Endodermal cell (in vitro differentiated cells): ENCODE results near the gene EFNA5. TPM values are rescaled to one million over a fixed set of nuclear protein-coding genes. Genes with fewer than 3 reads are reported as not detected.

Source experiments
- DNase-seq: peaks from one replicate; pipeline ENCODE4 v3.0.0-alpha.2; 2017
- H3K27ac ChIP-seq: 2 replicates; pipeline ENCODE4 v1.5.1; 2013; ENCODE audit warnings: mild to moderate bottlenecking, low read depth, low read length, moderate library complexity
- H3K27me3 ChIP-seq: 2 replicates; pipeline ENCODE4 v1.6.1; 2013; ENCODE audit warnings: mild to moderate bottlenecking, low read length, moderate library complexity; ENCODE audit not compliant: insufficient read depth, control insufficient read depth, poor library complexity, severe bottlenecking
- H3K36me3 ChIP-seq: 2 replicates; pipeline ENCODE4 v1.7.0; 2013; ENCODE audit warnings: mild to moderate bottlenecking, low read length, moderate library complexity; ENCODE audit not compliant: control insufficient read depth, insufficient read depth
- H3K4me1 ChIP-seq: one replicate; pipeline ENCODE4 v1.7.0; 2013; ENCODE audit warnings: low read length; ENCODE audit not compliant: control insufficient read depth, insufficient read depth
- H3K4me3 ChIP-seq: 2 replicates; pipeline ENCODE4 v1.5.1; 2013; ENCODE audit warnings: mild to moderate bottlenecking, low read length, moderate library complexity
- H3K9ac ChIP-seq: 2 replicates; pipeline ENCODE4 v1.6.1; 2013; ENCODE audit warnings: mild to moderate bottlenecking, low read length, moderate library complexity; ENCODE audit not compliant: poor library complexity, severe bottlenecking; ENCODE audit errors: extremely low read depth
- H3K9me3 ChIP-seq: 2 replicates; pipeline ENCODE4 v1.6.1; 2013; ENCODE audit warnings: mild to moderate bottlenecking, low read length, moderate library complexity; ENCODE audit not compliant: control insufficient read depth
- H3K27ac Mint-ChIP-seq: 2 replicates; pipeline ENCODE4 v1.8.0; 2020; ENCODE audit warnings: mixed read lengths
- H3K27me3 Mint-ChIP-seq: 2 replicates; pipeline ENCODE4 v1.8.0; 2021; ENCODE audit warnings: mild to moderate bottlenecking, mixed read lengths; ENCODE audit not compliant: insufficient read depth
- H3K36me3 Mint-ChIP-seq: 2 replicates; pipeline ENCODE4 v1.8.0; 2020; ENCODE audit warnings: low read depth, mixed read lengths
- H3K4me1 Mint-ChIP-seq: 2 replicates; pipeline ENCODE4 v1.8.0; 2020; ENCODE audit warnings: mixed read lengths
- H3K4me3 Mint-ChIP-seq: 2 replicates; pipeline ENCODE4 v1.8.0; 2020; ENCODE audit warnings: mild to moderate bottlenecking, moderate library complexity, mixed read lengths
- H3K9me3 Mint-ChIP-seq: 2 replicates; pipeline ENCODE4 v1.8.0; 2020; ENCODE audit warnings: mild to moderate bottlenecking, mixed read lengths
- CTCF ChIP-seq: fragments of 200-600 bp; sonication (generic); conservative IDR thresholded peaks from 2 replicates; pipeline ENCODE4 v1.5.0; 2021; ENCODE audit warnings: antibody characterized with exemption, mild to moderate bottlenecking
- WGBS, 2 experiments: methylation state at CpG; one replicate each; pipeline versions ENCODE4 v1.1.5 to v1.1.7; 2013; ENCODE audit warnings: missing lambda C conversion rate in 2 of 2, mixed read lengths in 1 of 2; ENCODE audit not compliant: insufficient coverage in 1 of 2, insufficient read length in 1 of 2; 5-methylcytosine and 5-hydroxymethylcytosine counted together
- total RNA-seq, 2 donors: library from RNA; stranded (reverse); fragmentation: NEBNext Ultra II Directional in 1 of 2; extraction: Animal tissue kit (Norgen Biotek cat#: 25700) in 1 of 2; gene quantifications; 2 replicates in 1 of 2; 3 replicates in 1 of 2; pipeline ENCODE4 v1.2.1, GENCODE V29; 2021

The EFNA5 gene
- total RNA-seq, 2 donors from 2014 or later: 53.3 to 63.1 TPM

- Histone ChIP-seq H3K9ac (no peak overlapping the region), H3K4me1 (peaks cover 3% of the 10 kb centered on the region), H3K36me3 (peaks cover 35% of the 10 kb centered on the region), H3K9me3 (no peaks in the 10 kb centered on the region), H3K27me3 (no peaks in the 10 kb centered on the region), H3K4me3 (no peak overlapping the region), H3K27ac (no peak overlapping the region)
- no peaks in the 10 kb centered on the region for H3K9me3 Mint-ChIP-seq
- no peak overlapping the region for H3K4me3 Mint-ChIP-seq
- H3K36me3 Mint-ChIP-seq: peaks cover 12% of the 10 kb centered on the region
- no peak for TF ChIP-seq CTCF
- H3K27me3 Mint-ChIP-seq: no peaks in the 10 kb centered on the region
- WGBS, 2 experiments: 66 to 89% methylated on average over 5 to 7 of the region's 7 CpGs
- no peak overlapping the region for H3K27ac Mint-ChIP-seq
- peaks cover 10% of the 10 kb centered on the region for H3K4me1 Mint-ChIP-seq
- DNase-seq: no peak
Observed at GRCh38 chr5:107661038-107661649, 9.6 kb downstream of the EFNA5 start.

- Histone ChIP-seq H3K27me3 (no peaks in the 10 kb centered on the region), H3K9ac (no peak overlapping the region), H3K36me3 (peaks cover 23% of the 10 kb centered on the region), H3K9me3 (no peaks in the 10 kb centered on the region), H3K4me3 (no peak overlapping the region), H3K4me1 (peaks cover 11% of the 10 kb centered on the region), H3K27ac (no peak overlapping the region)
- H3K9me3 Mint-ChIP-seq: no peaks in the 10 kb centered on the region
- H3K4me1 Mint-ChIP-seq: peaks cover 11% of the 10 kb centered on the region
- H3K27me3 Mint-ChIP-seq: no peaks in the 10 kb centered on the region
- peaks cover 6% of the 10 kb centered on the region for H3K36me3 Mint-ChIP-seq
- WGBS, 2 experiments: 92 to 94% methylated on average over 5 of the region's 5 CpGs
- H3K4me3 Mint-ChIP-seq: no peak overlapping the region
- no peak overlapping the region for H3K27ac Mint-ChIP-seq
- DNase-seq: no peak
- TF ChIP-seq CTCF: no peak
Observed at GRCh38 chr5:107658528-107658927, 12.2 kb downstream of the EFNA5 start.

- Mint-ChIP-seq H3K4me1 (peaks cover 36% of the 10 kb centered on the region), H3K36me3 (no peaks in the 10 kb centered on the region), H3K9me3 (no peaks in the 10 kb centered on the region), H3K27me3 (no peaks in the 10 kb centered on the region), H3K4me3 (no peak overlapping the region), H3K27ac (no peak overlapping the region)
- peaks cover 8% of the 10 kb centered on the region for H3K36me3 ChIP-seq
- no peak for TF ChIP-seq CTCF
- no peaks in the 10 kb centered on the region for H3K9me3 ChIP-seq
- H3K27me3 ChIP-seq: no peaks in the 10 kb centered on the region
- no peak overlapping the region for H3K4me3 ChIP-seq
- no peak for DNase-seq
- WGBS, 2 experiments: 86 to 92% methylated on average over 2 to 3 of the region's 3 CpGs
- no peak overlapping the region for H3K9ac ChIP-seq
- H3K27ac ChIP-seq: peak overlapping the region; percentile 21
- H3K4me1 ChIP-seq: peaks cover 18% of the 10 kb centered on the region
Observed at GRCh38 chr5:107655831-107656230, 14.9 kb downstream of the EFNA5 start.
